GM12874 (cell line): ENCODE data around the gene SST.

ENCODE experiments used
- TF ChIP-seq, protein P1 (sequence below): IDR thresholded peaks from 2 replicates; pipeline ENCODE4 v1.5.1; 2011; ENCODE audit warnings: low read depth, mild to moderate bottlenecking, control low read depth, low read length, moderate library complexity; ENCODE audit not compliant: insufficient read depth

The SST gene

DNA sequence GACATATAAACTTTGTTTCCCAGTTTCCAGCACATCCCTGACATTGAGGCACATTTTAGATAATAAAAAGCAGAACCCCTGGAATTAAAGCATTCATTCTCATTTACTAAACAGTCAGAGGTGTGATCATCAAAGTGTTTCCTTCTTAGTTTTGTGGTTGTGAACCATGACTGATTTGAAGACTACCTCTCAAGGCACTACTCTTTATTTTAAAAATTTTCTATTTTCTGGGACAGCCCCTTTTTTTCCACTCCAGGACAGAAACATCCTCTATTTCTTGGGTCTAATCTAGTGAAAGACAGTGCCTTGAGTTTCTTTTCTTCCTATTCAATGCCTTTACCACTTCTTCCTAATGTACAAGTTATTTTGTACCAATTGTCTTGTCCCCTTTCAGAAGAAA lies 5.2 kb downstream of the SST start:
- TF ChIP-seq, protein P1, sequence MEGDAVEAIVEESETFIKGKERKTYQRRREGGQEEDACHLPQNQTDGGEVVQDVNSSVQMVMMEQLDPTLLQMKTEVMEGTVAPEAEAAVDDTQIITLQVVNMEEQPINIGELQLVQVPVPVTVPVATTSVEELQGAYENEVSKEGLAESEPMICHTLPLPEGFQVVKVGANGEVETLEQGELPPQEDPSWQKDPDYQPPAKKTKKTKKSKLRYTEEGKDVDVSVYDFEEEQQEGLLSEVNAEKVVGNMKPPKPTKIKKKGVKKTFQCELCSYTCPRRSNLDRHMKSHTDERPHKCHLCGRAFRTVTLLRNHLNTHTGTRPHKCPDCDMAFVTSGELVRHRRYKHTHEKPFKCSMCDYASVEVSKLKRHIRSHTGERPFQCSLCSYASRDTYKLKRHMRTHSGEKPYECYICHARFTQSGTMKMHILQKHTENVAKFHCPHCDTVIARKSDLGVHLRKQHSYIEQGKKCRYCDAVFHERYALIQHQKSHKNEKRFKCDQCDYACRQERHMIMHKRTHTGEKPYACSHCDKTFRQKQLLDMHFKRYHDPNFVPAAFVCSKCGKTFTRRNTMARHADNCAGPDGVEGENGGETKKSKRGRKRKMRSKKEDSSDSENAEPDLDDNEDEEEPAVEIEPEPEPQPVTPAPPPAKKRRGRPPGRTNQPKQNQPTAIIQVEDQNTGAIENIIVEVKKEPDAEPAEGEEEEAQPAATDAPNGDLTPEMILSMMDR: no peak

DNA sequence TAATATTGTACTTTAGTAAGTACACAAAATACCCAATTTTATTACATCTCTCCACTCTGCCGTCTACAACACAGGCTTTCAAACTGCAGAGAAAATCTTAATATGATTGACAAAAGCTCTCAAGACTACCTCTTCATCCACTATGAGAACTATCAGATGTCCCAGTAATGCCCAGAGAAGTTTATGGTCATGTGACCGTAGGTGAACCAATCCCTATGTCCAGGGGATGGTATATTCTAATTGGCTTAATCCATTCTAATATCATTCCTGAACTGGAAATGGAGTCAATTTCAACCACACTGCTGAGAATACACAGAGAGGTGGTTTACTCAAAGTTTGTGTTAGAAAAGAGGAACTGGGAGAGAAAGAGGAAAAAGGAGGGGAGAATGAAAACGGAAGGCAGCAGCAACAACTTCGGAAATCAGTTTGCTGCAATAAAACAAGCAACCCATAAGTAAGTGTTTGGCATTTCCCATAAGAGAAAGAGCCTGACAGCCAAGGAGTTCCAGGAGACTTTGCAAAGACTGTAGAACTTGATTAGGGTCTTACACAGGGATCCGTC lies 7.3 kb downstream of the SST start:
- TF ChIP-seq, protein P1: no peak

DNA sequence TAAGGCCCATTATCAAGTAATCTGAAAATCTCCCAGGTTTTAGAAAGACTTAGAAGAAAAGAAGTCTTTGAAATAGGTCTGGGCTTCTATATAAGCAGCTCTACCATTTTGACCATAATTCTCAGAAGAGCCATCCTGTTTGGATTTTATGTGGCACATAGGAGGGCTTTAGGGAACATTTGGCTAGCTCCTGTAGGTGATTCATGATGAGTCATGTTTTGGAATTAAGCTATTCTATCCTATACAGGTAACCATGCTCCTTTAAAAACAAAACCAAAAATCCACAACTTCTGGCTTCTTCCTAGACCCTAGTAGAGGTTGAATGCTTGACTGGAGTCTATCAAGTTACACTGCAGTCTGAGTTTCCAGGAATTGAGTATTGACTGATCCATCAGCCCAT lies 8.9 kb downstream of the SST start:
- TF ChIP-seq, protein P1: no peak

DNA sequence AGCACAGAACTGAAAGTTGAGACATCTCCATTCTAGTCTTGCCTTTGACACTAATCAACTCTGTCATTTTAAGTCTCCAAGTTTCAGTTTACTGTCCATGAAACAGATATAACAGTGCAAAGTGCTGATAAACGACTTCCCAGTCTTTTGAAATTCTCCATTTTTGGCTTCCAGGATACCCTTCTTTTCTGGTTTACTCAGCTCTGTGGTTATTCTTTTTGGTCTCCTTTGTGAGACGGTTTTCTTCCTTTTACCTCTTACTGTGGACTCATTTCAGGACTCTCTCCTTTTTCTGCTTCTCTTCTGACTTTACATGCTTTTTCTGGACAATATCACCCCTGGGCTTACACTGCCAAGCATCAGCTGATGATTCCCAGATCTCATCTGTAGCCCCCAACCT lies 18.9 kb downstream of the SST start:
- TF ChIP-seq, protein P1: no peak

DNA sequence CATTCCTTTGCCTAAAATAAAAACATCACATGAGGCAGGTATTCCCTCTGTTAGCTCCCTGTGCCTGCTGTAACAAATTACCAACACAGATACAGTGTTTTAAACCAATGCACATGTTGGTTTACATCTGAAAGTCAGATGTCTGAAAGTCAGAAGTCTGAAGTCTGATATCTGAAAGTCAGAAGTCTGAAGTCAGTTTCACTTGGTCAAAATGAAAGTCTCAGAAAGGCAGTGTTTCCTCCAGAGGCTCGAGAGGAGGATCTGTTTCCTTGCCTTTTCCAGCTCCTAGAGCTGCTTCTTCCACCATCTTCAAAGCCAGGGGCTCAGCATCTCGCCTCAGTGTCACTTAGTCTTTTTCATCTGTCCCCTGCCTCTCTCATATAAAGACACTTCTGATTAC lies 22.0 kb downstream of the SST start:
- TF ChIP-seq, protein P1: no peak

DNA sequence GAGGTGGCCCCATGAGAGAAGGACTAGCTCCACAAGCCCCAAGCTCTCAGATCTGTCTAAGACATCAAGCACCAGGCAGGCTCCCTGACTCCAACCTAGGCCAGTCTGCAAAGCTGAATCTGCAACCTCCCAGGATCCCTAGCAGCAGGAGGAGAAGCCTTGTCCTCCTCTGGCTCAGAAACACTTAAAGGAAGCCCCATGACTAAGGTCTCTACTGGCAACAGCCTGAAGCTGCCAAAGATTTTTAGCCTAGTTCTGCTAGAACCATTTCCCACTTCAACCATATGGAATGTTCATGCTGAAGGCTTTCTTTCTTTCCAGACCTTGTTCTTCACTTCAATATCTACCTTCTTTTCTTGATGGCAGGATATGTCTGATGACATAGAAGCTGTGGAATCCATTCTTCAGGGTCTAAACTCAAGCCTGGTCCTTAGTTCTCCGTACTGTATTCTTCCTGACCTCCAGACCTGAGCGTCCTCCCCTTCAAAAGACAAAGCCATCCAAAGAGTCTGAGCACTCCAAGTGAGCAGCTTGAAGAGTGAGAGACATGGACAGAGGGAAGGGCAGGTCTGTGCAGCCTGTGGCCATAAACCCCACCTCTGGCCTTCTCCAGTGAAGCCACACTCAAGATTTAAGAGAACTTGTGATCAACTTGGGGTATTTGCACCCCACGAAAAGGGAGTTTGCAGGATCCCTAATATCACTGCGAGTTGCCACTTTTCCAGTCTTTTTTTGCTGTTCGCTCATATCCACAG lies 23.1 kb downstream of the SST start:
- TF ChIP-seq, protein P1: no peak

DNA sequence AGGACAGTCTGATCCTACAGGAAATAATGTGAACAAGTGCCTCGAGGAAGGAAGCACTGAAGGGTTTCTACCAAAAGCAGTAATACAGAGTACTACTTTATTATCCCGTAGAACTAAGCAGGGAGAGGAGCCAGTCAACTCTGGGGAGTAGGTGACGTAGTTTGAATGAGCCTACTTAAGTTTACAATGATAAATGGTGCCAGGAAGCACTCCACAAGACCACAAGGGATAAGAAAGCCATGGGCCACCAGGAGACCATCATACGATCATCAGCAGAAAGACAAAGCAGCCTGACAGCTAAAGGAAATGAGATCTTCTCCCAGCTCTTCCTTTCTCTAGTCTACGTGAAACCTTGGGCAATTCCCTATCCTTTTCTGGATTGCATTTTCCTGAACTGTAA lies 27.3 kb downstream of the SST start:
- TF ChIP-seq, protein P1: no peak
